Measurements from ENCODE around the gene ZDHHC7.
A peak's percentile ranks its signal among the peaks of the same experiment; 100 is the strongest.
"Not testable (repeated sequence)": the region's sequence is repeated elsewhere in the genome, so short reads cannot be mapped to it uniquely, and the experiment has no call there.

The ZDHHC7 gene

GRCh38 chr16:85010931-85011845 lies at the start of gene ZDHHC7:
Gene ZDHHC7, minus strand, starts transcription at chr16:85011535. Its CDS starts 20,917 bp downstream, at chr16:84990618.
- peak within 1 kb of the TSS; percentile 96 for H3K4me3 ChIP-seq (ENCODE audit: low read depth, low read length)
- H3K4me1 ChIP-seq (ENCODE audit: control insufficient read depth, insufficient read depth, low read length) = no peaks in the 10 kb centered on the region
- no peaks in the 10 kb centered on the region for H3K27me3 ChIP-seq (ENCODE audit: control insufficient read depth, insufficient read depth, low read length)
- H3K36me3 ChIP-seq (ENCODE audit: control insufficient read depth, insufficient read depth, low read length) = no peaks in the 10 kb centered on the region
- no peaks in the 10 kb centered on the region for H3K9me3 ChIP-seq (ENCODE audit: control insufficient read depth, insufficient read depth, low read length)
- peak within 1 kb of the TSS; percentile 88 for H3K9ac ChIP-seq (ENCODE audit: low read depth, low read length)

- no peak overlapping the region for H3K9ac ChIP-seq (ENCODE audit: low read depth, low read length)
- H3K4me1 ChIP-seq (ENCODE audit: control insufficient read depth, insufficient read depth, low read length) = no peaks in the 10 kb centered on the region
- H3K27me3 ChIP-seq (ENCODE audit: control insufficient read depth, insufficient read depth, low read length) = no peaks in the 10 kb centered on the region
- no peaks in the 10 kb centered on the region for H3K36me3 ChIP-seq (ENCODE audit: control insufficient read depth, insufficient read depth, low read length)
- H3K9me3 ChIP-seq (ENCODE audit: control insufficient read depth, insufficient read depth, low read length) = no peaks in the 10 kb centered on the region
- no peak overlapping the region for H3K4me3 ChIP-seq (ENCODE audit: low read depth, low read length)
Measured at GRCh38 chr16:85058909-85059308, 47.6 kb upstream of the ZDHHC7 start.

- no peaks in the 10 kb centered on the region for H3K36me3 ChIP-seq (ENCODE audit: control insufficient read depth, insufficient read depth, low read length)
- H3K9ac ChIP-seq (ENCODE audit: low read depth, low read length) = no peak overlapping the region
- H3K4me1 ChIP-seq (ENCODE audit: control insufficient read depth, insufficient read depth, low read length) = no peaks in the 10 kb centered on the region
- no peaks in the 10 kb centered on the region for H3K9me3 ChIP-seq (ENCODE audit: control insufficient read depth, insufficient read depth, low read length)
- H3K4me3 ChIP-seq (ENCODE audit: low read depth, low read length) = no peak overlapping the region
- no peaks in the 10 kb centered on the region for H3K27me3 ChIP-seq (ENCODE audit: control insufficient read depth, insufficient read depth, low read length)
Measured at GRCh38 chr16:85057948-85058347, 46.6 kb upstream of the ZDHHC7 start.

- Histone ChIP-seq H3K9ac (ENCODE audit: low read depth, low read length) (no peak overlapping the region), H3K36me3 (ENCODE audit: control insufficient read depth, insufficient read depth, low read length) (no peaks in the 10 kb centered on the region), H3K4me3 (ENCODE audit: low read depth, low read length) (no peak overlapping the region), H3K4me1 (ENCODE audit: control insufficient read depth, insufficient read depth, low read length) (no peaks in the 10 kb centered on the region), H3K27me3 (ENCODE audit: control insufficient read depth, insufficient read depth, low read length) (no peaks in the 10 kb centered on the region), H3K9me3 (ENCODE audit: control insufficient read depth, insufficient read depth, low read length) (no peaks in the 10 kb centered on the region)
Measured at GRCh38 chr16:85057212-85057889, 46.0 kb upstream of the ZDHHC7 start.

GRCh38 chr16:85056211-85056748 lies 44.9 kb upstream of the ZDHHC7 start:
- no peaks in the 10 kb centered on the region for H3K27me3 ChIP-seq (ENCODE audit: control insufficient read depth, insufficient read depth, low read length)
- H3K4me3 ChIP-seq (ENCODE audit: low read depth, low read length) = no peak overlapping the region
- H3K9ac ChIP-seq (ENCODE audit: low read depth, low read length) = no peak overlapping the region
- no peaks in the 10 kb centered on the region for H3K4me1 ChIP-seq (ENCODE audit: control insufficient read depth, insufficient read depth, low read length)
- H3K36me3 ChIP-seq (ENCODE audit: control insufficient read depth, insufficient read depth, low read length) = no peaks in the 10 kb centered on the region
- H3K9me3 ChIP-seq (ENCODE audit: control insufficient read depth, insufficient read depth, low read length) = no peaks in the 10 kb centered on the region

- Histone ChIP-seq H3K36me3 (ENCODE audit: control insufficient read depth, insufficient read depth, low read length) (no peaks in the 10 kb centered on the region), H3K4me3 (ENCODE audit: low read depth, low read length) (no peak overlapping the region), H3K4me1 (ENCODE audit: control insufficient read depth, insufficient read depth, low read length) (no peaks in the 10 kb centered on the region), H3K27me3 (ENCODE audit: control insufficient read depth, insufficient read depth, low read length) (no peaks in the 10 kb centered on the region), H3K9me3 (ENCODE audit: control insufficient read depth, insufficient read depth, low read length) (no peaks in the 10 kb centered on the region), H3K9ac (ENCODE audit: low read depth, low read length) (no peak overlapping the region)
Measured at GRCh38 chr16:85055493-85056210, 44.3 kb upstream of the ZDHHC7 start.

GRCh38 chr16:85054948-85055492 lies 43.7 kb upstream of the ZDHHC7 start:
- no peak overlapping the region for H3K4me3 ChIP-seq (ENCODE audit: low read depth, low read length)

GRCh38 chr16:85054321-85054720 lies 43.0 kb upstream of the ZDHHC7 start:
- not testable (repeated sequence) for H3K4me3 ChIP-seq (ENCODE audit: low read depth, low read length); H3K9me3 ChIP-seq (ENCODE audit: control insufficient read depth, insufficient read depth, low read length); H3K9ac ChIP-seq (ENCODE audit: low read depth, low read length); H3K27me3 ChIP-seq (ENCODE audit: control insufficient read depth, insufficient read depth, low read length); H3K4me1 ChIP-seq (ENCODE audit: control insufficient read depth, insufficient read depth, low read length); H3K36me3 ChIP-seq (ENCODE audit: control insufficient read depth, insufficient read depth, low read length)

More at GRCh38 chr16:85054948-85055492, 43.7 kb upstream of the ZDHHC7 start:
- Histone ChIP-seq H3K4me1 (ENCODE audit: control insufficient read depth, insufficient read depth, low read length) (no peaks in the 10 kb centered on the region), H3K9ac (ENCODE audit: low read depth, low read length) (no peak overlapping the region), H3K36me3 (ENCODE audit: control insufficient read depth, insufficient read depth, low read length) (no peaks in the 10 kb centered on the region), H3K9me3 (ENCODE audit: control insufficient read depth, insufficient read depth, low read length) (no peaks in the 10 kb centered on the region), H3K27me3 (ENCODE audit: control insufficient read depth, insufficient read depth, low read length) (no peaks in the 10 kb centered on the region)

GRCh38 chr16:85052536-85052935 lies 41.2 kb upstream of the ZDHHC7 start:
- H3K27me3 ChIP-seq (ENCODE audit: control insufficient read depth, insufficient read depth, low read length) = no peaks in the 10 kb centered on the region
- no peaks in the 10 kb centered on the region for H3K4me1 ChIP-seq (ENCODE audit: control insufficient read depth, insufficient read depth, low read length)
- H3K9me3 ChIP-seq (ENCODE audit: control insufficient read depth, insufficient read depth, low read length) = no peaks in the 10 kb centered on the region

GRCh38 chr16:85051683-85052082 lies 40.3 kb upstream of the ZDHHC7 start:
- H3K4me1 ChIP-seq (ENCODE audit: control insufficient read depth, insufficient read depth, low read length) = no peaks in the 10 kb centered on the region
- H3K9ac ChIP-seq (ENCODE audit: low read depth, low read length) = no peak overlapping the region
- no peaks in the 10 kb centered on the region for H3K27me3 ChIP-seq (ENCODE audit: control insufficient read depth, insufficient read depth, low read length)

More at GRCh38 chr16:85052536-85052935, 41.2 kb upstream of the ZDHHC7 start:
- no peaks in the 10 kb centered on the region for H3K36me3 ChIP-seq (ENCODE audit: control insufficient read depth, insufficient read depth, low read length)
- no peak overlapping the region for H3K4me3 ChIP-seq (ENCODE audit: low read depth, low read length)
- H3K9ac ChIP-seq (ENCODE audit: low read depth, low read length) = no peak overlapping the region

GRCh38 chr16:85051067-85051581 lies 39.8 kb upstream of the ZDHHC7 start:
- Histone ChIP-seq H3K4me1 (ENCODE audit: control insufficient read depth, insufficient read depth, low read length) (no peaks in the 10 kb centered on the region), H3K27me3 (ENCODE audit: control insufficient read depth, insufficient read depth, low read length) (no peaks in the 10 kb centered on the region), H3K4me3 (ENCODE audit: low read depth, low read length) (no peak overlapping the region), H3K9ac (ENCODE audit: low read depth, low read length) (no peak overlapping the region), H3K36me3 (ENCODE audit: control insufficient read depth, insufficient read depth, low read length) (no peaks in the 10 kb centered on the region), H3K9me3 (ENCODE audit: control insufficient read depth, insufficient read depth, low read length) (no peaks in the 10 kb centered on the region)

More at GRCh38 chr16:85051683-85052082, 40.3 kb upstream of the ZDHHC7 start:
- no peaks in the 10 kb centered on the region for H3K9me3 ChIP-seq (ENCODE audit: control insufficient read depth, insufficient read depth, low read length)
- no peaks in the 10 kb centered on the region for H3K36me3 ChIP-seq (ENCODE audit: control insufficient read depth, insufficient read depth, low read length)
- no peak overlapping the region for H3K4me3 ChIP-seq (ENCODE audit: low read depth, low read length)
